Activated naive CD4-positive, alpha-beta T cell treated with anti-CD3 and anti-CD28 coated beads, Interleukin-2, amount 50 U/mL, for 72 hours (primary cell): ENCODE results near the gene KLF4. TPM values are rescaled to one million over a fixed set of nuclear protein-coding genes. Genes with fewer than 3 reads are reported as not detected.

Experiments
- ATAC-seq, 2 donors: fragments of 150-1000 bp; cut with Tn5 transposase; 2 replicates each; pipeline ENCODE4 v1.10.0; 2021; ENCODE audit warnings: mild to moderate bottlenecking in 2 of 2, moderate library complexity in 2 of 2
- DNase-seq, 2 donors: peaks; one replicate each; pipeline ENCODE4 v3.0.0; 2021 to 2022; ENCODE audit warnings: low spot score in 2 of 2
- H3K27ac Mint-ChIP-seq, 2 donors: one replicate each; pipeline ENCODE4 v1.8.0; 2022; ENCODE audit warnings: mild to moderate bottlenecking in 2 of 2, mixed read lengths in 2 of 2
- H3K36me3 Mint-ChIP-seq, 2 donors: one replicate each; pipeline ENCODE4 v1.8.0; 2022; ENCODE audit warnings: mixed read lengths in 2 of 2
- H3K9me3 Mint-ChIP-seq, 2 donors: one replicate each; pipeline ENCODE4 v1.8.0; 2022; ENCODE audit warnings: mixed read lengths in 2 of 2
- total RNA-seq, 2 donors: library from RNA; stranded (reverse); gene quantifications; one replicate each; pipeline ENCODE4 v1.2.3, GENCODE V29; 2022

KLF4 gene
- total RNA-seq, 2 donors from 2014 or later: 1.8 TPM; not detected in 1

GRCh38 chr9:107435415-107435814 lies 54.2 kb downstream of the KLF4 start:
- H3K36me3 Mint-ChIP-seq: no peaks in the 10 kb centered on the region
- no peak overlapping the region for H3K27ac Mint-ChIP-seq
- ATAC-seq (no peak), DNase-seq (no peak)
- H3K9me3 Mint-ChIP-seq: no peaks in the 10 kb centered on the region

Other genes with a start within 250 kb of the KLF4 start
- 100 to 1,000 TPM in 1 of 2 donors, 10 to 100 TPM in 1; 87.3 to 115 TPM for gene RAD23B, start 206.5 kb downstream of the KLF4 start, total RNA-seq